Cardiac muscle cell (in vitro differentiated cells and primary cell): Measurements from ENCODE around the gene FOXP4. TPM values are rescaled to one million over a fixed set of nuclear protein-coding genes. Genes with fewer than 3 reads are reported as not detected.

Experiments used
- DNase-seq, 2 donors: peaks; one replicate each; pipeline versions ENCODE4 v3.0.0 to v3.0.0-alpha.2; 2010 to 2017; ENCODE audit warnings: low read depth in 1 of 2, low spot score in 1 of 2
- H3K27ac ChIP-seq: fragments of 200-600 bp; sonication (generic); 2 replicates; pipeline ENCODE4 v1.5.1; 2016
- H3K27me3 ChIP-seq: fragments of 200-600 bp; sonication (generic); 2 replicates; pipeline ENCODE4 v1.6.0; 2016; ENCODE audit warnings: control low read depth
- H3K36me3 ChIP-seq: fragments of 200-600 bp; sonication (generic); 2 replicates; pipeline ENCODE4 v1.5.1; 2016; ENCODE audit warnings: control low read depth
- H3K4me1 ChIP-seq: fragments of 200-600 bp; sonication (generic); 2 replicates; pipeline ENCODE4 v1.8.1; 2017; ENCODE audit warnings: low read depth, mild to moderate bottlenecking, mixed run types
- H3K4me3 ChIP-seq: fragments of 200-600 bp; sonication (generic); 2 replicates; pipeline ENCODE4 v1.5.1; 2016; ENCODE audit warnings: mild to moderate bottlenecking
- H3K9me3 ChIP-seq: fragments of 200-600 bp; sonication (generic); 2 replicates; pipeline ENCODE4 v1.5.1; 2017; ENCODE audit warnings: low read depth, mild to moderate bottlenecking, control low read depth
- CTCF ChIP-seq: IDR thresholded peaks from 2 replicates; pipeline ENCODE4 v1.5.1; 2012; ENCODE audit warnings: low read depth, mild to moderate bottlenecking, low read length
- polyA plus RNA-seq: library from polyadenylated mRNA; unstranded; fragments of >200 nt; fragmentation: Nextera tagmentation; extraction: Ambion mirVana; gene quantifications from 2 replicates; pipeline ENCODE4 v1.2.1, GENCODE V29; 2016
- total RNA-seq: library from RNA; depleted of rRNA; stranded (reverse); fragments of >200 nt; gene quantifications from 2 replicates; pipeline ENCODE4 v1.2.3, GENCODE V29; 2016

Gene FOXP4
- total and polyA plus RNA-seq, 2 experiments from 2014 or later: 29.0 to 42.5 TPM

GRCh38 chr6:41596096-41596685 lies 50.0 kb downstream of the FOXP4 start:
- no peaks in the 10 kb centered on the region for H3K27me3 ChIP-seq
- DNase-seq: no peak
- H3K4me1 ChIP-seq: no peaks in the 10 kb centered on the region
- H3K4me3 ChIP-seq: no peak overlapping the region
- no peak for TF ChIP-seq CTCF
- peaks cover under 1% of the 10 kb centered on the region for H3K36me3 ChIP-seq
- H3K27ac ChIP-seq: no peak overlapping the region
- no peaks in the 10 kb centered on the region for H3K9me3 ChIP-seq

- Histone ChIP-seq H3K36me3 (no peaks in the 10 kb centered on the region), H3K4me3 (no peak overlapping the region), H3K27me3 (no peaks in the 10 kb centered on the region), H3K9me3 (no peaks in the 10 kb centered on the region), H3K27ac (no peak overlapping the region), H3K4me1 (no peaks in the 10 kb centered on the region)
- no peak for DNase-seq
- TF ChIP-seq CTCF: no peak
Measured at GRCh38 chr6:41596807-41597206, 50.6 kb downstream of the FOXP4 start.

- Histone ChIP-seq H3K4me1 (no peaks in the 10 kb centered on the region), H3K36me3 (no peaks in the 10 kb centered on the region), H3K27me3 (no peaks in the 10 kb centered on the region), H3K9me3 (no peaks in the 10 kb centered on the region), H3K4me3 (no peak overlapping the region), H3K27ac (no peak overlapping the region)
- DNase-seq: no peak
- TF ChIP-seq CTCF: no peak
Measured at GRCh38 chr6:41597246-41598000, 51.2 kb downstream of the FOXP4 start.

GRCh38 chr6:41598670-41599014 lies 52.5 kb downstream of the FOXP4 start:
- DNase-seq: no peak
- no peak overlapping the region for H3K4me3 ChIP-seq
- H3K27me3 ChIP-seq: no peaks in the 10 kb centered on the region

GRCh38 chr6:41599015-41599851 lies 53.1 kb downstream of the FOXP4 start:
- Histone ChIP-seq H3K27me3 (no peaks in the 10 kb centered on the region), H3K4me1 (no peaks in the 10 kb centered on the region), H3K36me3 (no peaks in the 10 kb centered on the region), H3K9me3 (no peaks in the 10 kb centered on the region), H3K4me3 (no peak overlapping the region), H3K27ac (no peak overlapping the region)
- TF ChIP-seq CTCF: no peak
- DNase-seq: no peak

More at GRCh38 chr6:41598670-41599014, 52.5 kb downstream of the FOXP4 start:
- Histone ChIP-seq H3K36me3 (no peaks in the 10 kb centered on the region), H3K27ac (no peak overlapping the region), H3K9me3 (no peaks in the 10 kb centered on the region), H3K4me1 (no peaks in the 10 kb centered on the region)
- no peak for TF ChIP-seq CTCF
